K562 (cell line): ENCODE results near the gene CLASP1. TPM values are rescaled to one million over a fixed set of nuclear protein-coding genes. Genes with fewer than 3 reads are reported as not detected.

ENCODE experiments used
- ATAC-seq: fragments of 200-7000 bp; cut with Tn5 transposase; 3 replicates; pipeline ENCODE4 v1.9.1; 2020; ENCODE audit warnings: moderate library complexity
- BruUV-seq: library from RNA; stranded (reverse); fragments of 400-500 nt; replicated peaks from 2 replicates; lab custom pipeline; 2021; lab: Mats Ljungman, UMichigan
- CTCF ChIA-PET: fragments of 300-600 bp; formaldehyde crosslinking; extraction: SDS; loops from one replicate; lab custom pipeline; 2021; ENCODE audit warnings: low intra/inter-chr PET ratio; lab: Yijun Ruan, JAX
- POLR2A ChIA-PET: fragments of 300-600, 350-650 bp; sonication (Branson Sonifier 250); formaldehyde crosslinking; extraction: SDS; loops from one replicate; lab custom pipeline; 2021; ENCODE audit warnings: antibody characterized with exemption, inconsistent platforms; lab: Yijun Ruan, JAX
- DNase-seq, 4 experiments: peaks; one replicate each; pipeline versions ENCODE4 v3.0.0 to v3.0.0-alpha.2; 2011 to 2018; ENCODE audit warnings: low spot score in 3 of 4, mixed read lengths in 3 of 4; ENCODE audit errors: extremely low read depth in 1 of 4
- FAIRE-seq: peaks from 2 replicates; lab custom pipeline; 2011; peaks lifted over from hg19 to GRCh38; lab: Jason Lieb, UNC
- H2AFZ ChIP-seq: 2 replicates; pipeline ENCODE4 v1.6.0; 2011; ENCODE audit warnings: low read depth, low read length, control low read depth, inconsistent platforms
- H3K27ac ChIP-seq: fragments of 200-600 bp; 3 replicates; pipeline ENCODE4 v1.8.0; 2011; ENCODE audit warnings: low read depth, mild to moderate bottlenecking, control low read depth, inconsistent platforms, low read length, moderate library complexity, mixed read lengths; ENCODE audit errors: extremely low read depth
- H3K27me3 ChIP-seq, 2 experiments: fragments of 300-600 bp in 1 of 2; 2 replicates in 1 of 2; 3 replicates in 1 of 2; pipeline versions ENCODE4 v1.6.0 to v1.8.0; 2011; ENCODE audit warnings: inconsistent platforms in 2 of 2, low read length in 2 of 2, mild to moderate bottlenecking in 1 of 2, mixed read lengths in 1 of 2, moderate library complexity in 1 of 2; ENCODE audit not compliant: control insufficient read depth in 2 of 2, insufficient read depth in 2 of 2
- H3K36me3 ChIP-seq: fragments of 300-600 bp; 3 replicates; pipeline ENCODE4 v1.8.0; 2011; ENCODE audit warnings: mild to moderate bottlenecking, low read length, inconsistent platforms; ENCODE audit not compliant: control insufficient read depth, insufficient read depth
- H3K4me1 ChIP-seq, 2 experiments: fragments of 200-600 bp in 1 of 2; replicated peaks in 1 of 2; 2 replicates in 1 of 2; 3 replicates in 1 of 2; pipeline versions ENCODE4 v1.5.1 to v1.8.0; 2011; ENCODE audit warnings: inconsistent platforms in 2 of 2, low read length in 2 of 2, mild to moderate bottlenecking in 1 of 2, mixed read lengths in 1 of 2, moderate library complexity in 1 of 2; ENCODE audit not compliant: control insufficient read depth in 2 of 2, insufficient read depth in 2 of 2
- H3K4me2 ChIP-seq: 2 replicates; pipeline ENCODE4 v1.6.1; 2011; ENCODE audit warnings: low read length, control low read depth, inconsistent platforms, mixed read lengths; ENCODE audit not compliant: insufficient read depth
- H3K4me3 ChIP-seq: fragments of 200-600 bp; sonication (generic), shearing (Covaris generic); 2 replicates; pipeline ENCODE4 v1.5.1; 2016; ENCODE audit warnings: control low read depth, inconsistent platforms
- H3K79me2 ChIP-seq: fragments of 200-600 bp; 3 replicates; pipeline ENCODE4 v1.8.0; 2011; ENCODE audit warnings: low read length, inconsistent platforms; ENCODE audit not compliant: control insufficient read depth, insufficient read depth
- H3K9ac ChIP-seq, 2 experiments: 2 replicates each; pipeline versions ENCODE4 v1.6.0 to v1.6.1; 2011; ENCODE audit warnings: low read depth in 2 of 2, low read length in 2 of 2, control low read depth in 1 of 2, inconsistent platforms in 1 of 2, mild to moderate bottlenecking in 1 of 2, mixed read lengths in 1 of 2; ENCODE audit not compliant: insufficient read depth in 1 of 2
- H3K9me1 ChIP-seq: one replicate; pipeline ENCODE4 v1.6.0; 2011; ENCODE audit warnings: inconsistent platforms, mild to moderate bottlenecking, low read length, moderate library complexity; ENCODE audit not compliant: control insufficient read depth, insufficient read depth
- H3K9me3 ChIP-seq: replicated peaks from 2 replicates; pipeline ENCODE4 v1.5.1; 2011; ENCODE audit warnings: low read depth, low read length, inconsistent platforms; ENCODE audit not compliant: control insufficient read depth, insufficient read depth
- H4K20me1 ChIP-seq: replicated peaks from 2 replicates; pipeline ENCODE4 v1.6.1; 2011; ENCODE audit warnings: low read length, inconsistent platforms, mixed read lengths; ENCODE audit not compliant: control insufficient read depth, insufficient read depth
- CREBBP ChIP-seq: IDR thresholded peaks from one replicate; pipeline ENCODE4 v1.6.1; 2012; ENCODE audit warnings: low read depth, mild to moderate bottlenecking, control low read depth, inconsistent platforms, low read length
- ELF4 ChIP-seq: fragments of 450-650 bp; formaldehyde crosslinking; IDR thresholded peaks from 2 replicates; pipeline ENCODE4 v1.4.0; 2022; ENCODE audit warnings: missing genetic modification characterization
- HNRNPK ChIP-seq: fragments of 200-400 bp; formaldehyde crosslinking; IDR thresholded peaks from one replicate; pipeline ENCODE4 v1.6.1; 2018; ENCODE audit warnings: mild to moderate bottlenecking, low read depth, low read length; ENCODE audit not compliant: poor library complexity, severe bottlenecking
- PHB ChIP-seq: fragments of 250-450 bp; sonication (Bioruptor Pico); IDR thresholded peaks from 2 replicates; pipeline ENCODE4 v1.5.0; 2021
- POLR2AphosphoS2 ChIP-seq: IDR thresholded peaks from 2 replicates; pipeline ENCODE4 v1.6.1; 2012; ENCODE audit warnings: low read length, improper control_type of control experiment
- RCOR1 ChIP-seq, 2 experiments: IDR thresholded peaks; 2 replicates each; pipeline ENCODE4 v1.6.1; 2012; ENCODE audit warnings: low read depth in 2 of 2, low read length in 2 of 2, borderline replicate concordance in 1 of 2, improper control_type of control experiment in 1 of 2
- SPI1 ChIP-seq: IDR thresholded peaks from 2 replicates; pipeline ENCODE4 v1.6.1; 2011; ENCODE audit warnings: low read depth, low read length, control low read depth, borderline replicate concordance
- SRF ChIP-seq, 2 experiments: fragments of 250-450, 450-650 bp in 1 of 2; sonication (Bioruptor Pico) in 1 of 2; sonication (generic) in 1 of 2; formaldehyde crosslinking; IDR thresholded peaks; 2 replicates each; pipeline versions ENCODE4 v1.5.0 to v1.5.1; 2020 to 2022; ENCODE audit warnings: mild to moderate bottlenecking in 1 of 2, missing genetic modification reagents in 1 of 2
- TCF3 ChIP-seq: sonication (generic); formaldehyde crosslinking; IDR thresholded peaks from 2 replicates; pipeline ENCODE4 v1.4.0; 2020; ENCODE audit warnings: mild to moderate bottlenecking, missing genetic modification reagents
- TCFL5 ChIP-seq: fragments of 250-450 bp; sonication (Bioruptor Pico); conservative IDR thresholded peaks from 2 replicates; pipeline ENCODE4 v1.6.1; 2021; ENCODE audit warnings: mild to moderate bottlenecking, moderate library complexity, matching md5 sums
- XRCC3 ChIP-seq: fragments of 450-650 bp; IDR thresholded peaks from 2 replicates; pipeline ENCODE4 v1.6.1; 2017; ENCODE audit warnings: mild to moderate bottlenecking, moderate library complexity
- ZBTB17 ChIP-seq: fragments of 450-650 bp; formaldehyde crosslinking; IDR thresholded peaks from 2 replicates; pipeline ENCODE4 v1.4.0; 2020; ENCODE audit warnings: mild to moderate bottlenecking
- ZC3H4 ChIP-seq: sonication (generic); formaldehyde crosslinking; IDR thresholded peaks from 2 replicates; pipeline ENCODE4 v1.9.0; 2021; ENCODE audit warnings: missing genetic modification reagents, borderline replicate concordance
- ZFP30 ChIP-seq: fragments of 250-450 bp; sonication (Bioruptor Pico); IDR thresholded peaks from 2 replicates; pipeline ENCODE4 v1.8.0; 2022; ENCODE audit warnings: moderate library complexity, mild to moderate bottlenecking, inconsistent platforms, borderline replicate concordance
- WGBS: fragments of 100-300 bp; shearing (Covaris generic); methylation state at CpG from one replicate; pipeline ENCODE4 v1.1.6; 2016; ENCODE audit warnings: low coverage, mixed read lengths; ENCODE audit not compliant: insufficient coverage; ENCODE audit errors: missing lambda C conversion rate; 5-methylcytosine and 5-hydroxymethylcytosine counted together
- in situ Hi-C: fragments of 300-500 bp; cut with MboI; formaldehyde crosslinking; loops from 4 replicates; pipeline ENCODE4 v1.15.0; 2018; ENCODE audit warnings: inconsistent platforms, mixed read lengths
- intact Hi-C: fragments of 100-400 bp; cut with micrococcal nuclease; formaldehyde crosslinking; loops from 2 replicates; pipeline ENCODE4 v1.14.2; 2022
- polyA plus RNA-seq, 8 experiments: library from polyadenylated mRNA; depleted of rRNA in 4 of 8; stranded (reverse) in 5 of 8; unstranded in 3 of 8; fragments of >200 nt; fragmentation: Nextera tagmentation in 2 of 8; fragmentation: Illumina TruSeq in 1 of 8; extraction: Ambion mirVana in 2 of 8; extraction: Trizol in 1 of 8; gene quantifications; 2 replicates each; pipeline versions ENCODE4 v1.2.1 to v1.2.3, GENCODE V29; 2011 to 2014; ENCODE audit warnings: inconsistent platforms in 1 of 8, missing spikeins in 1 of 8
- total RNA-seq, 7 experiments: library from RNA; depleted of rRNA in 6 of 7; stranded (reverse); fragments of >200 nt in 6 of 7; fragmentation: Illumina TruSeq in 2 of 7; extraction: Trizol in 2 of 7; gene quantifications; 2 replicates each; pipeline versions ENCODE4 v1.2.1 to v1.2.3, GENCODE V29; 2011 to 2021; ENCODE audit warnings: low replicate concordance in 1 of 7
- TF ChIP-seq, protein P1 (sequence below): fragments of 250-450 bp; sonication (Bioruptor Pico); IDR thresholded peaks from 2 replicates; pipeline ENCODE4 v1.5.1; 2021; ENCODE audit warnings: mild to moderate bottlenecking
- TF ChIP-seq, protein P2 (sequence below), 2 experiments: fragments of 450-650 bp; IDR thresholded peaks; 2 replicates each; pipeline ENCODE4 v1.6.1; 2016
- TF ChIP-seq, protein P3 (sequence below): sonication (generic); formaldehyde crosslinking; IDR thresholded peaks from 2 replicates; pipeline ENCODE4 v1.8.0; 2022; ENCODE audit warnings: missing genetic modification reagents, mild to moderate bottlenecking, borderline replicate concordance

Gene CLASP1
- total and polyA plus RNA-seq, 9 of the 15 experiments (the other 6 are each of a cell fraction or from before 2014, with no cell fraction given): 1.7 to 40.3 (median 20.7) TPM

DNA sequence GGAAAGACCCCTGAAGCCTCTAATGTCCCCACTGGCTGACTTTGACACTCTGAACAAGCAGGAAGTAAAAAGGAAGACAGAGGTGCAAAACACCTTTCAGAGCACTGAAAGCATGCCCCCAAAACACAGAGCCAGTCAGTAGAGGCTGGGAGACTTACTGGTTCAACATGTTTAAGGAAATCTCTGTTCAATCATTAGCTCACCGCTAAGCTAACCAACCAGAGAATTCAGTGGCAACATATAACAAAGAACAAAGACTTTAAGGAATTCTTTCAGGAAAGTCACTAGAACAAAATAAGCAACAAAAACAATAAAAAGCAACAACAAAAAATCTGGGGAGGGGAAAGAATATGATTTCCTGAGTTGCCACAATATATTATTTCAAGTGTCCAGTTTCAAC is 142.6 kb downstream of the CLASP1 start:
- FAIRE-seq (no peak), DNase-seq (no peak), ATAC-seq (no peak)
- no peaks in the 10 kb centered on the region for H3K9me1 ChIP-seq
- POLR2A ChIA-PET: interaction anchor here (1.5 to 2.0 kb wide), 3 partner anchors 18 to 24 kb away, joined by 4 to 5 read pairs (median 4); partner anchors contain the start of gene RNU4ATAC
- no TSS peak for BruUV-seq
- TF ChIP-seq PHB (CRISPR knock-in tag): no peak
- no peak for TF ChIP-seq HNRNPK
- TF ChIP-seq TCF3 (CRISPR knock-in tag): no peak
- TF ChIP-seq XRCC3: no peak
- TF ChIP-seq ZBTB17 (CRISPR knock-in tag): no peak
- no peak for TF ChIP-seq TCFL5
- TF ChIP-seq ZFP30 (CRISPR knock-in tag): no peak
- no peak for TF ChIP-seq ZC3H4 (CRISPR knock-in tag)
- TF ChIP-seq, protein P1, sequence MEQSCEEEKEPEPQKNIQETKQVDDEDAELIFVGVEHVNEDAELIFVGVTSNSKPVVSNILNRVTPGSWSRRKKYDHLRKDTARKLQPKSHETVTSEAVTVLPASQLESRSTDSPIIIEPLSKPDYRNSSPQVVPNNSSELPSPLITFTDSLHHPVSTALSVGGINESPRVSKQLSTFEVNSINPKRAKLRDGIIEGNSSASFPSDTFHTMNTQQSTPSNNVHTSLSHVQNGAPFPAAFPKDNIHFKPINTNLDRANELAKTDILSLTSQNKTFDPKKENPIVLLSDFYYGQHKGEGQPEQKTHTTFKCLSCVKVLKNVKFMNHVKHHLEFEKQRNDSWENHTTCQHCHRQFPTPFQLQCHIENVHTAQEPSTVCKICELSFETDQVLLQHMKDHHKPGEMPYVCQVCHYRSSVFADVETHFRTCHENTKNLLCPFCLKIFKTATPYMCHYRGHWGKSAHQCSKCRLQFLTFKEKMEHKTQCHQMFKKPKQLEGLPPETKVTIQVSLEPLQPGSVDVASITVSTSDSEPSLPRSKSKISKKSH: no peak
- TF ChIP-seq, protein P2, sequence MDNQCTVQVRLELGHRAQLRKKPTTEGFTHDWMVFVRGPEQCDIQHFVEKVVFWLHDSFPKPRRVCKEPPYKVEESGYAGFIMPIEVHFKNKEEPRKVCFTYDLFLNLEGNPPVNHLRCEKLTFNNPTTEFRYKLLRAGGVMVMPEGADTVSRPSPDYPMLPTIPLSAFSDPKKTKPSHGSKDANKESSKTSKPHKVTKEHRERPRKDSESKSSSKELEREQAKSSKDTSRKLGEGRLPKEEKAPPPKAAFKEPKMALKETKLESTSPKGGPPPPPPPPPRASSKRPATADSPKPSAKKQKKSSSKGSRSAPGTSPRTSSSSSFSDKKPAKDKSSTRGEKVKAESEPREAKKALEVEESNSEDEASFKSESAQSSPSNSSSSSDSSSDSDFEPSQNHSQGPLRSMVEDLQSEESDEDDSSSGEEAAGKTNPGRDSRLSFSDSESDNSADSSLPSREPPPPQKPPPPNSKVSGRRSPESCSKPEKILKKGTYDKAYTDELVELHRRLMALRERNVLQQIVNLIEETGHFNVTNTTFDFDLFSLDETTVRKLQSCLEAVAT (IDR thresholded peaks at IDR 0.05): no peak
- TF ChIP-seq ELF4 (CRISPR knock-in tag): no peak
- no peak for TF ChIP-seq RCOR1 (IDR thresholded peaks at IDR 0.05; ENCODE audit: borderline replicate concordance in 1 of 2, low read depth in 2 of 2, low read length in 2 of 2)
- TF ChIP-seq POLR2AphosphoS2: no peak
- TF ChIP-seq SPI1: no peak
- no peak for TF ChIP-seq SRF (CRISPR knock-in tag; IDR thresholded peaks at IDR 0.05)
- no peak for TF ChIP-seq CREBBP
- TF ChIP-seq, protein P3, sequence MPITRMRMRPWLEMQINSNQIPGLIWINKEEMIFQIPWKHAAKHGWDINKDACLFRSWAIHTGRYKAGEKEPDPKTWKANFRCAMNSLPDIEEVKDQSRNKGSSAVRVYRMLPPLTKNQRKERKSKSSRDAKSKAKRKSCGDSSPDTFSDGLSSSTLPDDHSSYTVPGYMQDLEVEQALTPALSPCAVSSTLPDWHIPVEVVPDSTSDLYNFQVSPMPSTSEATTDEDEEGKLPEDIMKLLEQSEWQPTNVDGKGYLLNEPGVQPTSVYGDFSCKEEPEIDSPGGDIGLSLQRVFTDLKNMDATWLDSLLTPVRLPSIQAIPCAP (CRISPR knock-in tag): no peak
- H2AFZ ChIP-seq: no peak overlapping the region
- H3K4me2 ChIP-seq: no peak overlapping the region
- H3K27ac ChIP-seq: no peak overlapping the region
- no peaks in the 10 kb centered on the region for H3K27me3 ChIP-seq
- no peaks in the 10 kb centered on the region for H4K20me1 ChIP-seq
- 95% methylated on average over 1 of the region's 1 CpG for WGBS
- H3K4me1 ChIP-seq: no peaks in the 10 kb centered on the region
- intact Hi-C loops: no loop called here
- CTCF ChIA-PET: no interaction called here
- no peak overlapping the region for H3K9ac ChIP-seq
- peaks cover 12% of the 10 kb centered on the region; the same call in 2 of the 3 replicates for H3K79me2 ChIP-seq
- H3K4me3 ChIP-seq: no peak overlapping the region
- in situ Hi-C loops: no loop called here
- H3K9me3 ChIP-seq: no peaks in the 10 kb centered on the region
- H3K36me3 ChIP-seq: peaks cover 23% of the 10 kb centered on the region
